K562 (cell line): ENCODE measurements around the gene OXSR1. TPM values are rescaled to one million over a fixed set of nuclear protein-coding genes. Genes with fewer than 3 reads are reported as not detected.

Experiments used
- BCLAF1 ChIP-seq, 2 experiments: fragments of 450-650 bp in 1 of 2; IDR thresholded peaks; 2 replicates each; pipeline ENCODE4 v1.6.1; 2011 to 2017; ENCODE audit warnings: low read depth in 2 of 2, antibody characterized with exemption in 1 of 2, borderline replicate concordance in 1 of 2, low read length in 1 of 2, mild to moderate bottlenecking in 1 of 2, mixed read lengths in 1 of 2; ENCODE audit not compliant: control insufficient read depth in 1 of 2
- BMI1 ChIP-seq: fragments of 150-350 bp; IDR thresholded peaks from 2 replicates; pipeline ENCODE4 v1.6.1; 2014; ENCODE audit warnings: low read length
- GTF2E2 ChIP-seq: fragments of 200-800 bp; sonication (Bioruptor generic); IDR thresholded peaks from 2 replicates; pipeline ENCODE4 v1.6.1; 2016; ENCODE audit warnings: missing genetic modification characterization, missing compliant biosample characterization
- MAZ ChIP-seq, 2 experiments: fragments of 450-650 bp in 1 of 2; sonication (generic) in 1 of 2; formaldehyde crosslinking; IDR thresholded peaks in 1 of 2; conservative IDR thresholded peaks in 1 of 2; 2 replicates each; pipeline versions ENCODE4 v1.4.0 to v1.5.0; 2020; ENCODE audit warnings: mild to moderate bottlenecking in 1 of 2, missing genetic modification reagents in 1 of 2
- MBD2 ChIP-seq: sonication (generic); IDR thresholded peaks from 2 replicates; pipeline ENCODE4 v1.6.1; 2016; ENCODE audit warnings: low read depth, borderline replicate concordance
- NUFIP1 ChIP-seq: fragments of 450-650 bp; IDR thresholded peaks from 2 replicates; pipeline ENCODE4 v1.6.1; 2018; ENCODE audit not compliant: partially characterized antibody
- RBBP5 ChIP-seq: fragments of 200-600 bp; sonication (generic); IDR thresholded peaks from 2 replicates; pipeline ENCODE4 v1.6.1; 2012; ENCODE audit warnings: borderline replicate concordance, mild to moderate bottlenecking, low read length, control low read depth, inconsistent platforms; ENCODE audit not compliant: insufficient read depth, poor library complexity, severe bottlenecking
- SAP30 ChIP-seq: fragments of 200-600 bp; sonication (generic); IDR thresholded peaks from 2 replicates; pipeline ENCODE4 v1.6.1; 2012; ENCODE audit warnings: borderline replicate concordance, low read depth, mild to moderate bottlenecking, moderate library complexity, low read length, control low read depth, inconsistent platforms; ENCODE audit not compliant: insufficient read depth, poor library complexity, severe bottlenecking
- SRF ChIP-seq, 2 experiments: fragments of 250-450, 450-650 bp in 1 of 2; sonication (Bioruptor Pico) in 1 of 2; sonication (generic) in 1 of 2; formaldehyde crosslinking; IDR thresholded peaks; 2 replicates each; pipeline versions ENCODE4 v1.5.0 to v1.5.1; 2020 to 2022; ENCODE audit warnings: mild to moderate bottlenecking in 1 of 2, missing genetic modification reagents in 1 of 2
- TAF9B ChIP-seq: fragments of 450-650 bp; IDR thresholded peaks from 2 replicates; pipeline ENCODE4 v1.6.1; 2018; ENCODE audit warnings: mild to moderate bottlenecking; ENCODE audit not compliant: partially characterized antibody
- VEZF1 ChIP-seq: fragments of 200-800 bp; sonication (Bioruptor generic); IDR thresholded peaks from 2 replicates; pipeline ENCODE4 v1.6.1; 2017; ENCODE audit warnings: missing genetic modification characterization, missing compliant biosample characterization
- ZNF174 ChIP-seq: fragments of 250-450 bp; sonication (Bioruptor Pico); IDR thresholded peaks from 2 replicates; pipeline ENCODE4 v1.4.0; 2020; ENCODE audit warnings: mild to moderate bottlenecking
- polyA plus RNA-seq, 8 experiments: library from polyadenylated mRNA; depleted of rRNA in 4 of 8; stranded (reverse) in 5 of 8; unstranded in 3 of 8; fragments of >200 nt; fragmentation: Nextera tagmentation in 2 of 8; fragmentation: Illumina TruSeq in 1 of 8; extraction: Ambion mirVana in 2 of 8; extraction: Trizol in 1 of 8; gene quantifications; 2 replicates each; pipeline versions ENCODE4 v1.2.1 to v1.2.3, GENCODE V29; 2011 to 2014; ENCODE audit warnings: inconsistent platforms in 1 of 8, missing spikeins in 1 of 8
- total RNA-seq, 7 experiments: library from RNA; depleted of rRNA in 6 of 7; stranded (reverse); fragments of >200 nt in 6 of 7; fragmentation: Illumina TruSeq in 2 of 7; extraction: Trizol in 2 of 7; gene quantifications; 2 replicates each; pipeline versions ENCODE4 v1.2.1 to v1.2.3, GENCODE V29; 2011 to 2021; ENCODE audit warnings: low replicate concordance in 1 of 7

The OXSR1 gene
- total and polyA plus RNA-seq, 9 of the 15 experiments (the other 6 are each of a cell fraction or from before 2014, with no cell fraction given), result 15.7 to 87.6 (median 48.7) TPM

- no peak for TF ChIP-seq MAZ (CRISPR knock-in tag; conservative IDR thresholded peaks at IDR 0.05 in 1 of 2, IDR thresholded peaks at IDR 0.05 in 1 of 2)
- peak; percentile 8 for TF ChIP-seq RBBP5
- no peak for TF ChIP-seq MBD2
- no peak for TF ChIP-seq NUFIP1
- peak; percentile 65 for TF ChIP-seq SAP30
- TF ChIP-seq SRF (CRISPR knock-in tag; IDR thresholded peaks at IDR 0.05), result no peak
- 0 out of 2 replicates have a peak, but pooled peaks have one; percentile 6 for TF ChIP-seq VEZF1 (CRISPR knock-in tag)
- TF ChIP-seq BMI1, result no peak
- no peak for TF ChIP-seq TAF9B
- TF ChIP-seq BCLAF1 (IDR thresholded peaks at IDR 0.05; ENCODE audit: borderline replicate concordance in 1 of 2, control insufficient read depth in 1 of 2, low read depth in 2 of 2, low read length in 1 of 2), result no peak
- 0 out of 2 replicates have a peak, but pooled peaks have one; percentile 37 for TF ChIP-seq GTF2E2 (tag)
- TF ChIP-seq ZNF174, result no peak
Measured at GRCh38 chr3:38137615-38138348, 27.6 kb upstream of the OXSR1 start (continued).
